ENCODE measurements around the gene ZBTB48.
"Not testable (repeated sequence)": the region's sequence is repeated elsewhere in the genome, so short reads cannot be mapped to it uniquely, and the experiment has no call there.

Gene ZBTB48

GRCh38 chr1:6594977-6595740, 15.4 kb downstream of the ZBTB48 start:
- H3K9ac ChIP-seq (ENCODE audit: low read depth, low read length): no peak overlapping the region
- no peak overlapping the region for H3K4me3 ChIP-seq (ENCODE audit: low read length)
- H3K9me3 ChIP-seq (replicated peaks; ENCODE audit: low read length): no peaks in the 10 kb centered on the region
- peaks cover 48% of the 10 kb centered on the region for H3K4me1 ChIP-seq (ENCODE audit: control insufficient read depth, insufficient read depth, low read length)
- no peak overlapping the region for H3K4me2 ChIP-seq (ENCODE audit: low read length)
- no peaks in the 10 kb centered on the region for H3K27me3 ChIP-seq (ENCODE audit: control insufficient read depth, insufficient read depth, low read length)
- peaks cover 87% of the 10 kb centered on the region for H3K36me3 ChIP-seq (ENCODE audit: insufficient read depth, low read length)

- peaks cover 79% of the 10 kb centered on the region for H3K36me3 ChIP-seq (ENCODE audit: insufficient read depth, low read length)
- H3K4me3 ChIP-seq (ENCODE audit: low read length): no peak overlapping the region
- H3K9me3 ChIP-seq (replicated peaks; ENCODE audit: low read length): no peaks in the 10 kb centered on the region
- H3K27me3 ChIP-seq (ENCODE audit: control insufficient read depth, insufficient read depth, low read length): no peaks in the 10 kb centered on the region
- peak overlapping the region; percentile 23 for H3K4me2 ChIP-seq (ENCODE audit: low read length)
- H3K4me1 ChIP-seq (ENCODE audit: control insufficient read depth, insufficient read depth, low read length): peaks cover 43% of the 10 kb centered on the region
- no peak overlapping the region for H3K9ac ChIP-seq (ENCODE audit: low read depth, low read length)
Observed at GRCh38 chr1:6596351-6596750, 16.6 kb downstream of the ZBTB48 start.

GRCh38 chr1:6596886-6597776, 17.3 kb downstream of the ZBTB48 start:
- H3K36me3 ChIP-seq (ENCODE audit: insufficient read depth, low read length): peaks cover 71% of the 10 kb centered on the region
- no peaks in the 10 kb centered on the region for H3K27me3 ChIP-seq (ENCODE audit: control insufficient read depth, insufficient read depth, low read length)
- no peak overlapping the region for H3K4me3 ChIP-seq (ENCODE audit: low read length)
- peak overlapping the region; percentile 43 for H3K4me2 ChIP-seq (ENCODE audit: low read length)
- H3K4me1 ChIP-seq (ENCODE audit: control insufficient read depth, insufficient read depth, low read length): peaks cover 35% of the 10 kb centered on the region
- H3K9me3 ChIP-seq (replicated peaks; ENCODE audit: low read length): no peaks in the 10 kb centered on the region
- H3K9ac ChIP-seq (ENCODE audit: low read depth, low read length): peak overlapping the region; percentile 6

GRCh38 chr1:6597777-6598131, 18.0 kb downstream of the ZBTB48 start:
- H3K27me3 ChIP-seq (ENCODE audit: control insufficient read depth, insufficient read depth, low read length): no peaks in the 10 kb centered on the region
- peaks cover 33% of the 10 kb centered on the region for H3K4me1 ChIP-seq (ENCODE audit: control insufficient read depth, insufficient read depth, low read length)
- peak overlapping the region; percentile 6 for H3K9ac ChIP-seq (ENCODE audit: low read depth, low read length)
- H3K9me3 ChIP-seq (replicated peaks; ENCODE audit: low read length): no peaks in the 10 kb centered on the region
- H3K36me3 ChIP-seq (ENCODE audit: insufficient read depth, low read length): peaks cover 65% of the 10 kb centered on the region
- peak overlapping the region; percentile 43 for H3K4me2 ChIP-seq (ENCODE audit: low read length)
- H3K4me3 ChIP-seq (ENCODE audit: low read length): no peak overlapping the region

- Histone ChIP-seq H3K9ac (ENCODE audit: low read depth, low read length) (peak overlapping the region; percentile 87), H3K36me3 (ENCODE audit: insufficient read depth, low read length) (peaks cover 49% of the 10 kb centered on the region), H3K4me3 (ENCODE audit: low read length) (peak overlapping the region; percentile 80), H3K27me3 (ENCODE audit: control insufficient read depth, insufficient read depth, low read length) (no peaks in the 10 kb centered on the region), H3K9me3 (replicated peaks; ENCODE audit: low read length) (no peaks in the 10 kb centered on the region), H3K4me2 (ENCODE audit: low read length) (peak overlapping the region; percentile 95), H3K4me1 (ENCODE audit: control insufficient read depth, insufficient read depth, low read length) (peaks cover 47% of the 10 kb centered on the region)
Observed at GRCh38 chr1:6599141-6599975, 19.6 kb downstream of the ZBTB48 start.

- H3K9me3 ChIP-seq (replicated peaks; ENCODE audit: low read length); H3K27me3 ChIP-seq (ENCODE audit: control insufficient read depth, insufficient read depth, low read length): not testable (repeated sequence)
- Histone ChIP-seq H3K4me1 (ENCODE audit: control insufficient read depth, insufficient read depth, low read length) (peaks cover 53% of the 10 kb centered on the region), H3K9ac (ENCODE audit: low read depth, low read length) (peak overlapping the region; percentile 87), H3K36me3 (ENCODE audit: insufficient read depth, low read length) (peaks cover 43% of the 10 kb centered on the region), H3K4me2 (ENCODE audit: low read length) (peak overlapping the region; percentile 95), H3K4me3 (ENCODE audit: low read length) (peak overlapping the region; percentile 80)
Observed at GRCh38 chr1:6599991-6600390, 20.2 kb downstream of the ZBTB48 start.

- peak overlapping the region; percentile 95 for H3K4me2 ChIP-seq (ENCODE audit: low read length)
- peak overlapping the region; percentile 80 for H3K4me3 ChIP-seq (ENCODE audit: low read length)
- peaks cover 54% of the 10 kb centered on the region for H3K4me1 ChIP-seq (ENCODE audit: control insufficient read depth, insufficient read depth, low read length)
- peak overlapping the region; percentile 87 for H3K9ac ChIP-seq (ENCODE audit: low read depth, low read length)
- H3K36me3 ChIP-seq (ENCODE audit: insufficient read depth, low read length): peaks cover 38% of the 10 kb centered on the region
- no peaks in the 10 kb centered on the region for H3K27me3 ChIP-seq (ENCODE audit: control insufficient read depth, insufficient read depth, low read length)
- no peaks in the 10 kb centered on the region for H3K9me3 ChIP-seq (replicated peaks; ENCODE audit: low read length)
Observed at GRCh38 chr1:6600410-6601048, 20.7 kb downstream of the ZBTB48 start.

- Histone ChIP-seq H3K9ac (ENCODE audit: low read depth, low read length) (peak overlapping the region; percentile 87), H3K36me3 (ENCODE audit: insufficient read depth, low read length) (peaks cover 30% of the 10 kb centered on the region), H3K27me3 (ENCODE audit: control insufficient read depth, insufficient read depth, low read length) (no peaks in the 10 kb centered on the region), H3K4me3 (ENCODE audit: low read length) (peak overlapping the region; percentile 80), H3K4me1 (ENCODE audit: control insufficient read depth, insufficient read depth, low read length) (peaks cover 54% of the 10 kb centered on the region), H3K9me3 (replicated peaks; ENCODE audit: low read length) (no peaks in the 10 kb centered on the region), H3K4me2 (ENCODE audit: low read length) (peak overlapping the region; percentile 95)
Observed at GRCh38 chr1:6601049-6601922, 21.5 kb downstream of the ZBTB48 start.

- no peaks in the 10 kb centered on the region for H3K27me3 ChIP-seq (ENCODE audit: control insufficient read depth, insufficient read depth, low read length)
- peak overlapping the region; percentile 80 for H3K4me3 ChIP-seq (ENCODE audit: low read length)
- peaks cover 48% of the 10 kb centered on the region for H3K4me1 ChIP-seq (ENCODE audit: control insufficient read depth, insufficient read depth, low read length)
- H3K9ac ChIP-seq (ENCODE audit: low read depth, low read length): peak overlapping the region; percentile 87
- no peaks in the 10 kb centered on the region for H3K9me3 ChIP-seq (replicated peaks; ENCODE audit: low read length)
- H3K4me2 ChIP-seq (ENCODE audit: low read length): peak overlapping the region; percentile 95
- peaks cover 22% of the 10 kb centered on the region for H3K36me3 ChIP-seq (ENCODE audit: insufficient read depth, low read length)
Observed at GRCh38 chr1:6601923-6602668, 22.3 kb downstream of the ZBTB48 start.
